CD4-positive, CD25-positive, alpha-beta regulatory T cell (primary cell): ENCODE measurements around the gene GPATCH3. TPM values are rescaled to one million over a fixed set of nuclear protein-coding genes. Genes with fewer than 3 reads are reported as not detected.

Experiments
- ATAC-seq, 2 donors: fragments of 150-1000 bp; cut with Tn5 transposase; one replicate each; pipeline ENCODE4 v1.10.0; 2021; ENCODE audit warnings: low read depth in 2 of 2, moderate number of reproducible peaks in 2 of 2, moderate library complexity in 1 of 2
- DNase-seq, 3 donors: peaks; one replicate each; pipeline versions ENCODE4 v3.0.0 to v3.0.0-alpha.2; 2012 to 2022; ENCODE audit warnings: mixed read lengths in 1 of 3
- H3K27ac ChIP-seq: one replicate; pipeline ENCODE4 v1.7.0; 2013; ENCODE audit warnings: mild to moderate bottlenecking, low read length; ENCODE audit not compliant: insufficient read depth, poor library complexity, severe bottlenecking
- H3K27me3 ChIP-seq: one replicate; pipeline ENCODE4 v1.7.0; 2013; ENCODE audit warnings: low read length; ENCODE audit not compliant: control insufficient read depth, insufficient read depth
- H3K36me3 ChIP-seq: one replicate; pipeline ENCODE4 v1.7.0; 2013; ENCODE audit warnings: mild to moderate bottlenecking, low read length, moderate library complexity; ENCODE audit not compliant: control insufficient read depth, insufficient read depth
- H3K4me1 ChIP-seq: 2 replicates; pipeline ENCODE4 v1.7.0; 2013; ENCODE audit warnings: mild to moderate bottlenecking, low read length; ENCODE audit not compliant: insufficient read depth, control insufficient read depth, poor library complexity, severe bottlenecking
- H3K4me3 ChIP-seq: one replicate; pipeline ENCODE4 v1.7.0; 2013; ENCODE audit warnings: low read depth, mild to moderate bottlenecking, low read length, moderate library complexity
- H3K9me3 ChIP-seq, 2 experiments: 1 replicate in 1 of 2; 2 replicates in 1 of 2; pipeline ENCODE4 v1.7.0; 2013; ENCODE audit warnings: low read length in 2 of 2, mild to moderate bottlenecking in 1 of 2, moderate library complexity in 1 of 2; ENCODE audit not compliant: control insufficient read depth in 2 of 2
- H3K27ac Mint-ChIP-seq, 3 donors: one replicate each; pipeline ENCODE4 v1.8.0; 2020 to 2022; ENCODE audit warnings: mild to moderate bottlenecking in 3 of 3, mixed read lengths in 3 of 3, moderate library complexity in 2 of 3
- H3K27me3 Mint-ChIP-seq: one replicate; pipeline ENCODE4 v1.8.0; 2022; ENCODE audit warnings: mild to moderate bottlenecking, mixed read lengths
- H3K36me3 Mint-ChIP-seq: one replicate; pipeline ENCODE4 v1.8.0; 2020; ENCODE audit warnings: mixed read lengths
- H3K4me1 Mint-ChIP-seq, 4 donors: one replicate each; pipeline ENCODE4 v1.8.0; 2020 to 2022; ENCODE audit warnings: mixed read lengths in 4 of 4, mild to moderate bottlenecking in 1 of 4
- H3K4me3 Mint-ChIP-seq, 4 donors: one replicate each; pipeline ENCODE4 v1.8.0; 2020 to 2022; ENCODE audit warnings: mild to moderate bottlenecking in 4 of 4, mixed read lengths in 4 of 4, moderate library complexity in 3 of 4
- H3K9me3 Mint-ChIP-seq, 7 donors: one replicate each; pipeline ENCODE4 v1.8.0; 2020 to 2022; ENCODE audit warnings: mixed read lengths in 7 of 7, mild to moderate bottlenecking in 3 of 7, moderate library complexity in 2 of 7
- polyA plus RNA-seq, 4 donors: library from polyadenylated mRNA; unstranded; fragments of 300-500 nt; fragmentation: Illumina TruSeq; gene quantifications; one replicate each; pipeline ENCODE4 v1.2.3, GENCODE V29; 2021
- total RNA-seq: library from RNA; stranded (reverse); gene quantifications from one replicate; pipeline ENCODE4 v1.2.3, GENCODE V29; 2022

GPATCH3 gene
- total and polyA plus RNA-seq, 5 donors from 2014 or later, result 14.0 to 26.7 (median 18.6) TPM

- peaks cover 3% of the 10 kb centered on the region for H3K27me3 ChIP-seq
- H3K27me3 Mint-ChIP-seq, result peaks cover 5% of the 10 kb centered on the region
- H3K4me3 ChIP-seq, result no peak overlapping the region
- no peaks in the 10 kb centered on the region for H3K9me3 Mint-ChIP-seq
- no peaks in the 10 kb centered on the region for H3K4me1 Mint-ChIP-seq
- no peaks in the 10 kb centered on the region for H3K36me3 Mint-ChIP-seq
- H3K27ac ChIP-seq, result no peak overlapping the region
- no peak overlapping the region for H3K4me3 Mint-ChIP-seq
- no peaks in the 10 kb centered on the region for H3K36me3 ChIP-seq
- no peak overlapping the region for H3K27ac Mint-ChIP-seq
- H3K9me3 ChIP-seq, result no peaks in the 10 kb centered on the region
- no peaks in the 10 kb centered on the region for H3K4me1 ChIP-seq
- ATAC-seq, result no peak
- no peak for DNase-seq
Observed at GRCh38 chr1:26911399-26912146, 11.3 kb upstream of the GPATCH3 start.

- Histone ChIP-seq H3K4me3 (no peak overlapping the region), H3K9me3 (no peaks in the 10 kb centered on the region), H3K4me1 (no peaks in the 10 kb centered on the region), H3K27ac (no peak overlapping the region), H3K27me3 (peaks cover 3% of the 10 kb centered on the region), H3K36me3 (no peaks in the 10 kb centered on the region)
- peak overlapping the region in 1 of 3 donors; percentile 31 for H3K27ac Mint-ChIP-seq
- peaks cover 5% of the 10 kb centered on the region for H3K27me3 Mint-ChIP-seq
- DNase-seq, result no peak
- no peaks in the 10 kb centered on the region for H3K9me3 Mint-ChIP-seq
- no peaks in the 10 kb centered on the region for H3K36me3 Mint-ChIP-seq
- no peak overlapping the region for H3K4me3 Mint-ChIP-seq
- H3K4me1 Mint-ChIP-seq, result no peaks in the 10 kb centered on the region
- no peak for ATAC-seq
Observed at GRCh38 chr1:26910343-26911160, 10.3 kb upstream of the GPATCH3 start.

GRCh38 chr1:26909951-26910342, 9.7 kb upstream of the GPATCH3 start:
- no peak for DNase-seq
- peak overlapping the region in 1 of 3 donors; percentile 28 for H3K27ac Mint-ChIP-seq
- H3K4me3 Mint-ChIP-seq, result no peak overlapping the region
- H3K36me3 ChIP-seq, result no peaks in the 10 kb centered on the region
- no peaks in the 10 kb centered on the region for H3K36me3 Mint-ChIP-seq
- no peaks in the 10 kb centered on the region for H3K4me1 Mint-ChIP-seq
- no peaks in the 10 kb centered on the region for H3K9me3 Mint-ChIP-seq
- no peaks in the 10 kb centered on the region for H3K4me1 ChIP-seq
- no peak overlapping the region for H3K27ac ChIP-seq
- H3K9me3 ChIP-seq, result no peaks in the 10 kb centered on the region
- ATAC-seq, result no peak
- H3K4me3 ChIP-seq, result no peak overlapping the region
- peaks cover 5% of the 10 kb centered on the region for H3K27me3 Mint-ChIP-seq
- H3K27me3 ChIP-seq, result peaks cover 3% of the 10 kb centered on the region

GRCh38 chr1:26907071-26907917, 7.0 kb upstream of the GPATCH3 start:
- Histone ChIP-seq H3K4me1 (no peaks in the 10 kb centered on the region), H3K27ac (no peak overlapping the region), H3K27me3 (peaks cover under 1% of the 10 kb centered on the region), H3K4me3 (no peak overlapping the region), H3K36me3 (no peaks in the 10 kb centered on the region), H3K9me3 (no peaks in the 10 kb centered on the region)
- Mint-ChIP-seq H3K4me3 (peak overlapping the region in 1 of 4 donors; percentile 14), H3K36me3 (no peaks in the 10 kb centered on the region), H3K9me3 (no peaks in the 10 kb centered on the region), H3K4me1 (peaks cover 0 to 2% (median 0%) of the 10 kb centered on the region in 4 donors), H3K27ac (peak overlapping the region in 1 of 3 donors; percentile 20), H3K27me3 (peaks cover 5% of the 10 kb centered on the region)
- ATAC-seq (no peak), DNase-seq (no peak)

GRCh38 chr1:26900815-26901511, 696 bp upstream of the GPATCH3 start:
- Histone ChIP-seq H3K4me3 (peak overlapping the region; percentile 96), H3K9me3 (no peaks in the 10 kb centered on the region), H3K36me3 (peaks cover 14% of the 10 kb centered on the region), H3K27ac (peak overlapping the region; percentile 86), H3K4me1 (peaks cover 21% of the 10 kb centered on the region), H3K27me3 (no peaks in the 10 kb centered on the region)
- DNase-seq (no peak), ATAC-seq (no peak)
- H3K4me1 Mint-ChIP-seq, result peaks cover 12 to 51% (median 26%) of the 10 kb centered on the region in 4 donors
- H3K27ac Mint-ChIP-seq, result peak overlapping the region; percentile 94 to 100 (median 98)
- H3K27me3 Mint-ChIP-seq, result no peaks in the 10 kb centered on the region
- peaks cover 9% of the 10 kb centered on the region for H3K36me3 Mint-ChIP-seq
- peak overlapping the region; percentile 95 to 99 (median 98) for H3K4me3 Mint-ChIP-seq
- H3K9me3 Mint-ChIP-seq, result no peaks in the 10 kb centered on the region

- peaks cover 43% of the 10 kb centered on the region for H3K36me3 ChIP-seq
- Mint-ChIP-seq H3K9me3 (no peaks in the 10 kb centered on the region), H3K36me3 (peaks cover 19% of the 10 kb centered on the region), H3K4me1 (peaks cover 16 to 56% (median 26%) of the 10 kb centered on the region in 4 donors), H3K27ac (peak overlapping the region in 1 of 3 donors; percentile 40), H3K4me3 (peak overlapping the region in 2 of 4 donors; percentile 28 to 99), H3K27me3 (no peaks in the 10 kb centered on the region)
- no peak for DNase-seq
- no peak overlapping the region for H3K27ac ChIP-seq
- ATAC-seq, result no peak
- no peaks in the 10 kb centered on the region for H3K9me3 ChIP-seq
- peaks cover 21% of the 10 kb centered on the region for H3K4me1 ChIP-seq
- no peak overlapping the region for H3K4me3 ChIP-seq
- no peaks in the 10 kb centered on the region for H3K27me3 ChIP-seq
Observed at GRCh38 chr1:26897351-26897750, 2.9 kb downstream of the GPATCH3 start.

- Mint-ChIP-seq H3K4me1 (peaks cover 11 to 43% (median 17%) of the 10 kb centered on the region in 4 donors), H3K4me3 (peak overlapping the region in 3 of 4 donors; percentile 2 to 68 (median 21)), H3K9me3 (no peaks in the 10 kb centered on the region), H3K27me3 (no peaks in the 10 kb centered on the region), H3K36me3 (peaks cover 21% of the 10 kb centered on the region), H3K27ac (peak overlapping the region in 1 of 3 donors; percentile 42)
- H3K9me3 ChIP-seq, result no peaks in the 10 kb centered on the region
- peaks cover 18% of the 10 kb centered on the region for H3K4me1 ChIP-seq
- no peak for ATAC-seq
- H3K27me3 ChIP-seq, result no peaks in the 10 kb centered on the region
- DNase-seq, result no peak
- no peak overlapping the region for H3K27ac ChIP-seq
- peaks cover 43% of the 10 kb centered on the region for H3K36me3 ChIP-seq
- no peak overlapping the region for H3K4me3 ChIP-seq
Observed at GRCh38 chr1:26894263-26894662, 6.0 kb downstream of the GPATCH3 start.
